Measurements from ENCODE around the gene CASS4. TPM values are rescaled to one million over a fixed set of nuclear protein-coding genes. Genes with fewer than 3 reads are reported as not detected.

CASS4 gene
- total RNA-seq, 1 donor from 2014 or later, result not detected

GRCh38 chr20:56445540-56445939 is 33.5 kb downstream of the CASS4 start:
- Mint-ChIP-seq H3K27ac (ENCODE audit: unreplicated experiment) (no peak overlapping the region), H3K4me3 (ENCODE audit: unreplicated experiment) (no peak overlapping the region), H3K4me1 (ENCODE audit: low read depth, unreplicated experiment) (no peaks in the 10 kb centered on the region), H3K27me3 (ENCODE audit: unreplicated experiment) (no peaks in the 10 kb centered on the region), H3K36me3 (ENCODE audit: unreplicated experiment) (no peaks in the 10 kb centered on the region), H3K9me3 (ENCODE audit: unreplicated experiment) (no peaks in the 10 kb centered on the region)
- no peak for DNase-seq
- no peak for TF ChIP-seq CTCF (IDR thresholded peaks at IDR 0.05; ENCODE audit: partially characterized antibody, unreplicated experiment)

GRCh38 chr20:56447227-56447626 is 35.2 kb downstream of the CASS4 start:
- H3K27ac Mint-ChIP-seq (ENCODE audit: unreplicated experiment), result no peak overlapping the region
- DNase-seq, result no peak
- no peak for TF ChIP-seq CTCF (IDR thresholded peaks at IDR 0.05; ENCODE audit: partially characterized antibody, unreplicated experiment)

GRCh38 chr20:56449459-56449858 is 37.4 kb downstream of the CASS4 start:
- H3K27ac Mint-ChIP-seq (ENCODE audit: unreplicated experiment), result no peak overlapping the region
- DNase-seq, result no peak
- H3K9me3 Mint-ChIP-seq (ENCODE audit: unreplicated experiment), result peaks cover 3% of the 10 kb centered on the region
- no peak for TF ChIP-seq CTCF (IDR thresholded peaks at IDR 0.05; ENCODE audit: partially characterized antibody, unreplicated experiment)
- H3K36me3 Mint-ChIP-seq (ENCODE audit: unreplicated experiment), result no peaks in the 10 kb centered on the region
- H3K27me3 Mint-ChIP-seq (ENCODE audit: unreplicated experiment), result no peaks in the 10 kb centered on the region
- no peak overlapping the region for H3K4me3 Mint-ChIP-seq (ENCODE audit: unreplicated experiment)
- H3K4me1 Mint-ChIP-seq (ENCODE audit: low read depth, unreplicated experiment), result no peaks in the 10 kb centered on the region

More at GRCh38 chr20:56447227-56447626, 35.2 kb downstream of the CASS4 start:
- peaks cover 3% of the 10 kb centered on the region for H3K9me3 Mint-ChIP-seq (ENCODE audit: unreplicated experiment)
- H3K4me1 Mint-ChIP-seq (ENCODE audit: low read depth, unreplicated experiment), result no peaks in the 10 kb centered on the region
- no peak overlapping the region for H3K4me3 Mint-ChIP-seq (ENCODE audit: unreplicated experiment)
- no peaks in the 10 kb centered on the region for H3K27me3 Mint-ChIP-seq (ENCODE audit: unreplicated experiment)
- no peaks in the 10 kb centered on the region for H3K36me3 Mint-ChIP-seq (ENCODE audit: unreplicated experiment)

GRCh38 chr20:56451056-56451765 is 39.2 kb downstream of the CASS4 start:
- no peaks in the 10 kb centered on the region for H3K4me1 Mint-ChIP-seq (ENCODE audit: low read depth, unreplicated experiment)
- H3K9me3 Mint-ChIP-seq (ENCODE audit: unreplicated experiment), result peaks cover 3% of the 10 kb centered on the region
- no peak overlapping the region for H3K4me3 Mint-ChIP-seq (ENCODE audit: unreplicated experiment)
- no peaks in the 10 kb centered on the region for H3K36me3 Mint-ChIP-seq (ENCODE audit: unreplicated experiment)
- no peak overlapping the region for H3K27ac Mint-ChIP-seq (ENCODE audit: unreplicated experiment)
- no peak for TF ChIP-seq CTCF (IDR thresholded peaks at IDR 0.05; ENCODE audit: partially characterized antibody, unreplicated experiment)
- DNase-seq, result no peak
- no peaks in the 10 kb centered on the region for H3K27me3 Mint-ChIP-seq (ENCODE audit: unreplicated experiment)

- Mint-ChIP-seq H3K4me3 (ENCODE audit: unreplicated experiment) (no peak overlapping the region), H3K36me3 (ENCODE audit: unreplicated experiment) (no peaks in the 10 kb centered on the region), H3K27me3 (ENCODE audit: unreplicated experiment) (no peaks in the 10 kb centered on the region), H3K27ac (ENCODE audit: unreplicated experiment) (no peak overlapping the region), H3K9me3 (ENCODE audit: unreplicated experiment) (peaks cover 3% of the 10 kb centered on the region), H3K4me1 (ENCODE audit: low read depth, unreplicated experiment) (no peaks in the 10 kb centered on the region)
- no peak for DNase-seq
- no peak for TF ChIP-seq CTCF (IDR thresholded peaks at IDR 0.05; ENCODE audit: partially characterized antibody, unreplicated experiment)
Observed at GRCh38 chr20:56453352-56453751, 41.3 kb downstream of the CASS4 start.

Data from glutamatergic neuron (in vitro differentiated cells).